Progenitor cell of endocrine pancreas (in vitro differentiated cells): ENCODE results near the gene DRD4. TPM values are rescaled to one million over a fixed set of nuclear protein-coding genes. Genes with fewer than 3 reads are reported as not detected.

Experiments used
- DNase-seq: peaks from one replicate; pipeline ENCODE4 v3.0.0; 2021; ENCODE audit warnings: low spot score; ENCODE audit not compliant: unreplicated experiment
- H3K27ac Mint-ChIP-seq: 2 replicates; pipeline ENCODE4 v1.8.0; 2021; ENCODE audit warnings: mild to moderate bottlenecking, moderate library complexity, mixed read lengths
- H3K27me3 Mint-ChIP-seq: 2 replicates; pipeline ENCODE4 v1.8.0; 2021; ENCODE audit warnings: mixed read lengths
- H3K36me3 Mint-ChIP-seq: 2 replicates; pipeline ENCODE4 v1.8.0; 2022; ENCODE audit warnings: mixed read lengths; ENCODE audit not compliant: insufficient read depth
- H3K4me1 Mint-ChIP-seq: 2 replicates; pipeline ENCODE4 v1.8.0; 2021; ENCODE audit warnings: low read depth, mixed read lengths
- H3K4me3 Mint-ChIP-seq: 2 replicates; pipeline ENCODE4 v1.8.0; 2021; ENCODE audit warnings: low read depth, mild to moderate bottlenecking, moderate library complexity, mixed read lengths
- H3K9me3 Mint-ChIP-seq: 2 replicates; pipeline ENCODE4 v1.8.0; 2021; ENCODE audit warnings: low read depth, mixed read lengths
- total RNA-seq: library from RNA; stranded (reverse); gene quantifications from 2 replicates; pipeline ENCODE4 v1.2.1, GENCODE V29; 2021
- TF ChIP-seq, protein P1 (sequence below): fragments of 200-600 bp; sonication (generic); IDR thresholded peaks from one replicate; pipeline ENCODE4 v1.5.0; 2021; ENCODE audit warnings: antibody characterized with exemption, mild to moderate bottlenecking; ENCODE audit not compliant: unreplicated experiment

DRD4 gene
- total RNA-seq, 1 donor from 2014 or later: 2.7 TPM

DNA sequence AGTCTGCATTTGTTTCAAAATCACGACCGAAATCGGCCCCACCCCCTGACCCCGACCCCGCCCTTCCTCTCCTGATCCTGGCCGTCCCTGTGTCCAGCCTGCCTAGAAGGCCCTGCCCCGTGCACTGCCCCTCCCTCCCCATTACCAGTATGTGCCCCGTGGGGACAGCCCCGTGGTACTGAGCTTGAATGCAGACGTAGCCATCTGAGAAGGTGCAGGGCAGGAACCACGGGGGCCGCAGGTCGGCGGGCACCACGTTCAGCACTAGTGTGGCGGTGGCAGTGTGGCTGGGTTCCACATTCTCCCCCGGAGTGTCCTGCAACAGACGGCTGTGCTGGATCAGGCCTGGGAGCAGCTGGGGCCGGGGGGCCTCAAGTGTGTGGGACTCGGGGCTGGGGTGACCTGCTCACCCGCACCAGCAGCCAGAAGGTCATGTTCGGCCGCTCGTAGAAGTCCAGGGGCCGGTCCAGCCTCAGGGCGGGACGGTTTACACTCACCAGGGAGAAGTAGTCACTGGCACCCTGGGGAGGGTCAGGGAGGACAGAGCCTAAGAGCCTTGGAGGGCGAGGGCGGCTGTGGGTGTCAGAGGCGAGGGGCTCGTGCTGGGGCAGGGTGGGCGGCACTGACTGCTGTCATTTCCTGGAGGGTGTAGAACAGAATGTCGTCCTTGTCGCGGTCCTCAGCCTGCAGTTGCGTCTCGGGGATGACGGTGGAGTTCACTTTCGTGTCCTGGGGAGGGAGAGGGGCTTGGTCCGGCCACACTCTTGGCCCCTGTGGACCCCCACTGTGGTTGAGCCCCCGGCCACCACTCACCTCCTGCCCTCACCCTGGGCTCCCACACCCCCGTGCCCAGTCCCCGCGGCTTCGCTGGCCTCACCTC lies 15.9 kb upstream of the DRD4 start:
- H3K27ac Mint-ChIP-seq: no peak overlapping the region
- H3K36me3 Mint-ChIP-seq: no peaks in the 10 kb centered on the region
- TF ChIP-seq, protein P1, sequence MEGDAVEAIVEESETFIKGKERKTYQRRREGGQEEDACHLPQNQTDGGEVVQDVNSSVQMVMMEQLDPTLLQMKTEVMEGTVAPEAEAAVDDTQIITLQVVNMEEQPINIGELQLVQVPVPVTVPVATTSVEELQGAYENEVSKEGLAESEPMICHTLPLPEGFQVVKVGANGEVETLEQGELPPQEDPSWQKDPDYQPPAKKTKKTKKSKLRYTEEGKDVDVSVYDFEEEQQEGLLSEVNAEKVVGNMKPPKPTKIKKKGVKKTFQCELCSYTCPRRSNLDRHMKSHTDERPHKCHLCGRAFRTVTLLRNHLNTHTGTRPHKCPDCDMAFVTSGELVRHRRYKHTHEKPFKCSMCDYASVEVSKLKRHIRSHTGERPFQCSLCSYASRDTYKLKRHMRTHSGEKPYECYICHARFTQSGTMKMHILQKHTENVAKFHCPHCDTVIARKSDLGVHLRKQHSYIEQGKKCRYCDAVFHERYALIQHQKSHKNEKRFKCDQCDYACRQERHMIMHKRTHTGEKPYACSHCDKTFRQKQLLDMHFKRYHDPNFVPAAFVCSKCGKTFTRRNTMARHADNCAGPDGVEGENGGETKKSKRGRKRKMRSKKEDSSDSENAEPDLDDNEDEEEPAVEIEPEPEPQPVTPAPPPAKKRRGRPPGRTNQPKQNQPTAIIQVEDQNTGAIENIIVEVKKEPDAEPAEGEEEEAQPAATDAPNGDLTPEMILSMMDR: no peak
- DNase-seq: no peak
- no peaks in the 10 kb centered on the region for H3K9me3 Mint-ChIP-seq
- H3K4me1 Mint-ChIP-seq: no peaks in the 10 kb centered on the region
- no peak overlapping the region for H3K4me3 Mint-ChIP-seq
- no peaks in the 10 kb centered on the region for H3K27me3 Mint-ChIP-seq

DNA sequence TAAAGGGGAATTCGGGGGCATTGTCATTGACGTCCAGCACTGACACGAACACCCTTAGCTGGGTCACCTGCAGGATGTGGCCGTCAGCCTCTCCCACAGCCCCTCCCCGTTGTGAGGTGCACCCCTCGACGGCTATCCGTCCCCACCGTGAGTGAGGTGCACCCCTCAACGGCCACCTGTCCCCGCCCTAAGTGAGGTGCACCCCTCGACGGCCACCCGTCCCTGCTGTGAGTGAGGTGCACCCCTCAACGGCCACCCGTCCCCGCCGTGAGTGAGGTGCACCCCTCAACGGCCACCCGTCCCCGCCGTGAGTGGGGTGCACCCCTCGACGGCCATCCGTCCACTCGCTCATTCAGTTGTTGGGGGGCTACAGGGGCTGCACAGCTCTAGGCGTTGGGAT lies 15.2 kb upstream of the DRD4 start:
- TF ChIP-seq, protein P1: no peak
- DNase-seq: no peak
- Mint-ChIP-seq H3K36me3 (no peaks in the 10 kb centered on the region), H3K9me3 (no peaks in the 10 kb centered on the region), H3K27ac (no peak overlapping the region), H3K4me3 (no peak overlapping the region), H3K27me3 (no peaks in the 10 kb centered on the region), H3K4me1 (no peaks in the 10 kb centered on the region)

DNA sequence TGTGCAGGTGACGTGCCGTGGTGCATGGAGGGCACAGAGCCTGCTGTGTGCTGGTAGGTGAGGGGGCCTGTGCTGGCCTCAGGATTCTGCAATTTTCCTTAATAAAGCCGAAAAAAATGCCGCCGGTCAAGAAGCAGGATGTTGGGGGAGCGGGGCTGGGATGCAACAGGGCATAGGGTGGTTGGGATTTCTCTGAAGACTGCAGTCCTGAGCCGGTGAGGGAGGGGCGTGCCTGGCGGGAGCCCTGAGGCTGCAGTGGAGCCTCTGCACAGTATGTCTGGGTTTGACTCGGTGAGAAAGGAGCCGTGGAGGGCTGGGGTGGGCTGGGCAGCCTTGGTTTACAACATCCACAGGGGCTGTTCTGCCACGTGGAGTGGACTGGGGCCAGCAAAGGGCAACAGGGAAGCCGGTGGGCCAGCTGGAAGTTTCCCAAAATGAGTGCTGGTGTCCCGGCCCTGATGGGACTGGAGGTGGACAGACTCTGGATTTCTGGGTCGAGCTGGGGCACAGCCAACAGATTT lies 13.7 kb upstream of the DRD4 start:
- Mint-ChIP-seq H3K36me3 (peaks cover 4% of the 10 kb centered on the region), H3K27ac (no peak overlapping the region), H3K9me3 (no peaks in the 10 kb centered on the region), H3K4me1 (no peaks in the 10 kb centered on the region), H3K4me3 (no peak overlapping the region), H3K27me3 (peaks cover 10% of the 10 kb centered on the region)
- TF ChIP-seq, protein P1: no peak
- no peak for DNase-seq

DNA sequence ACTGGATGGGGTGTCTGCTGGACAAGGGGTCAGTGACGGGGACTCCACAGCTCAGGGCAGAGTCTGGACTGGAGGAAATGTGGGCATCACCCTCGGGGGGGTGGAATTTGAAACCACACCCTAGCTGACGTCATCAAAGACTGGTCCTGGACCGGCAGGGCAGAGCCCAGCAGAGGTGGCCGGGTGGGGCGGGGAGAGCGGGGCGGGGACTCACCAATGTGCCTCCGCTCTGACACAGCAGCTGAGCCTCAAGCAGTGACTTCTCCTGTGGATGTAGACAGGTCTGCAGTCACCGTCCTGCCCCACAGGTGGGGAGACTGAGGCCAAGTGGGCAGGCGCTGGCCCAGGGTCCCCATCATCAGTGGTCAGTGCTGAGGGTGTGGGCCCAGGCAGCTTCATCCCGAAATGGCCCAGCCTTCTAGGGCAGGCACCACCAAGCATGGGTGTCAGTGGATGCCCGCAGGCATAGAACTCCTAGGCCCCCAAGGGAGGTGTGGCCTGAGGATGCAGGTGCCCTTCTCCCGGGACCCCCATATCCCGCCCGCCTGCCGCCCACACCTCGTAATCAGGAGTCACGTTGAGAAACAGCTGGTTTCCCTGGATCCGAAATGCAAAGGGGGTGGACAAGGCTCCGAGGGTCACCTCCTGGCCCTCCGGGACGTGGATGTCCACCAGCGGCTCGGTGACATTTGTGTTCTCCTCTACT lies 12.9 kb upstream of the DRD4 start:
- no peaks in the 10 kb centered on the region for H3K9me3 Mint-ChIP-seq
- no peak overlapping the region for H3K27ac Mint-ChIP-seq
- TF ChIP-seq, protein P1: no peak
- peaks cover 17% of the 10 kb centered on the region for H3K27me3 Mint-ChIP-seq
- H3K36me3 Mint-ChIP-seq: peaks cover 6% of the 10 kb centered on the region
- H3K4me1 Mint-ChIP-seq: no peaks in the 10 kb centered on the region
- DNase-seq: no peak
- no peak overlapping the region for H3K4me3 Mint-ChIP-seq
